Suprapubic skin (tissue), 4 donors: ENCODE data around the gene SLC13A1. TPM values are rescaled to one million over a fixed set of nuclear protein-coding genes. Genes with fewer than 3 reads are reported as not detected.

ENCODE experiments used
- DNase-seq, 2 donors: peaks; one replicate each; pipeline ENCODE4 v3.0.0-alpha.2; 2019; ENCODE audit warnings: low spot score in 2 of 2
- H3K27ac ChIP-seq: fragments of 200-600 bp; sonication (generic); one replicate; pipeline ENCODE4 v1.5.1; 2019
- H3K27me3 ChIP-seq: fragments of 200-600 bp; sonication (generic); one replicate; pipeline ENCODE4 v1.5.1; 2019
- H3K36me3 ChIP-seq: fragments of 200-600 bp; sonication (generic); one replicate; pipeline ENCODE4 v1.5.1; 2019
- H3K4me1 ChIP-seq: fragments of 200-600 bp; sonication (generic); one replicate; pipeline ENCODE4 v1.5.1; 2019
- H3K4me3 ChIP-seq: fragments of 200-600 bp; sonication (generic); one replicate; pipeline ENCODE4 v1.5.1; 2019; ENCODE audit warnings: mild to moderate bottlenecking
- H3K9me3 ChIP-seq: fragments of 200-600 bp; sonication (generic); one replicate; pipeline ENCODE4 v1.5.1; 2019
- EP300 ChIP-seq: sonication (generic); formaldehyde crosslinking; IDR thresholded peaks from one replicate; pipeline ENCODE4 v1.6.1; 2017; ENCODE audit warnings: antibody characterized with exemption
- POLR2A ChIP-seq, 2 donors: fragments of 450-650 bp; IDR thresholded peaks; one replicate each; pipeline ENCODE4 v1.6.1; 2017; ENCODE audit warnings: antibody characterized with exemption in 2 of 2, mild to moderate bottlenecking in 2 of 2, moderate library complexity in 2 of 2
- POLR2AphosphoS5 ChIP-seq, 3 donors: sonication (generic); formaldehyde crosslinking; IDR thresholded peaks; one replicate each; pipeline ENCODE4 v1.6.1; 2017; ENCODE audit warnings: antibody characterized with exemption in 3 of 3
- WGBS: methylation state at CpG from one replicate; pipeline ENCODE4 v1.1.5; 2018; 5-methylcytosine and 5-hydroxymethylcytosine counted together
- total RNA-seq, 4 donors: library from RNA; depleted of rRNA; stranded (reverse); fragments of >200 nt; gene quantifications; one replicate each; pipeline ENCODE4 v1.1.0, GENCODE V29; 2016
- TF ChIP-seq, protein P1 (sequence below), 2 donors: fragments of 200-600 bp in 1 of 2; fragments of 450-650 bp in 1 of 2; sonication (generic) in 1 of 2; IDR thresholded peaks; one replicate each; pipeline ENCODE4 v1.5.1; 2016 to 2019; ENCODE audit warnings: antibody characterized with exemption in 2 of 2, mild to moderate bottlenecking in 1 of 2, moderate library complexity in 1 of 2

The SLC13A1 gene
- total RNA-seq, 4 donors from 2014 or later = not detected

GRCh38 chr7:123210986-123211385 is 11.2 kb upstream of the SLC13A1 start:
- no peak overlapping the region for H3K27ac ChIP-seq
- H3K4me1 ChIP-seq = no peaks in the 10 kb centered on the region
- no peak for TF ChIP-seq EP300
- no peak for TF ChIP-seq POLR2AphosphoS5 (IDR thresholded peaks at IDR 0.05)
- TF ChIP-seq, protein P1, sequence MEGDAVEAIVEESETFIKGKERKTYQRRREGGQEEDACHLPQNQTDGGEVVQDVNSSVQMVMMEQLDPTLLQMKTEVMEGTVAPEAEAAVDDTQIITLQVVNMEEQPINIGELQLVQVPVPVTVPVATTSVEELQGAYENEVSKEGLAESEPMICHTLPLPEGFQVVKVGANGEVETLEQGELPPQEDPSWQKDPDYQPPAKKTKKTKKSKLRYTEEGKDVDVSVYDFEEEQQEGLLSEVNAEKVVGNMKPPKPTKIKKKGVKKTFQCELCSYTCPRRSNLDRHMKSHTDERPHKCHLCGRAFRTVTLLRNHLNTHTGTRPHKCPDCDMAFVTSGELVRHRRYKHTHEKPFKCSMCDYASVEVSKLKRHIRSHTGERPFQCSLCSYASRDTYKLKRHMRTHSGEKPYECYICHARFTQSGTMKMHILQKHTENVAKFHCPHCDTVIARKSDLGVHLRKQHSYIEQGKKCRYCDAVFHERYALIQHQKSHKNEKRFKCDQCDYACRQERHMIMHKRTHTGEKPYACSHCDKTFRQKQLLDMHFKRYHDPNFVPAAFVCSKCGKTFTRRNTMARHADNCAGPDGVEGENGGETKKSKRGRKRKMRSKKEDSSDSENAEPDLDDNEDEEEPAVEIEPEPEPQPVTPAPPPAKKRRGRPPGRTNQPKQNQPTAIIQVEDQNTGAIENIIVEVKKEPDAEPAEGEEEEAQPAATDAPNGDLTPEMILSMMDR (IDR thresholded peaks at IDR 0.05) = no peak
- TF ChIP-seq POLR2A (IDR thresholded peaks at IDR 0.05) = no peak
- no peaks in the 10 kb centered on the region for H3K27me3 ChIP-seq
- H3K36me3 ChIP-seq = no peaks in the 10 kb centered on the region
- no peak for DNase-seq
- no peaks in the 10 kb centered on the region for H3K9me3 ChIP-seq
- 74% methylated on average over 5 of the region's 5 CpGs for WGBS
- H3K4me3 ChIP-seq = no peak overlapping the region

- TF ChIP-seq EP300 (no peak), POLR2AphosphoS5 (IDR thresholded peaks at IDR 0.05) (no peak), POLR2A (IDR thresholded peaks at IDR 0.05) (no peak)
- TF ChIP-seq, protein P1 (IDR thresholded peaks at IDR 0.05) = no peak
- no peaks in the 10 kb centered on the region for H3K9me3 ChIP-seq
- no peak overlapping the region for H3K4me3 ChIP-seq
- no peaks in the 10 kb centered on the region for H3K36me3 ChIP-seq
- H3K27ac ChIP-seq = no peak overlapping the region
- WGBS = 54% methylated on average over 3 of the region's 3 CpGs
- H3K4me1 ChIP-seq = no peaks in the 10 kb centered on the region
- H3K27me3 ChIP-seq = no peaks in the 10 kb centered on the region
- DNase-seq = no peak
These were observed 10.0 kb upstream of the SLC13A1 start for GRCh38 chr7:123209786-123210185.

DNA sequence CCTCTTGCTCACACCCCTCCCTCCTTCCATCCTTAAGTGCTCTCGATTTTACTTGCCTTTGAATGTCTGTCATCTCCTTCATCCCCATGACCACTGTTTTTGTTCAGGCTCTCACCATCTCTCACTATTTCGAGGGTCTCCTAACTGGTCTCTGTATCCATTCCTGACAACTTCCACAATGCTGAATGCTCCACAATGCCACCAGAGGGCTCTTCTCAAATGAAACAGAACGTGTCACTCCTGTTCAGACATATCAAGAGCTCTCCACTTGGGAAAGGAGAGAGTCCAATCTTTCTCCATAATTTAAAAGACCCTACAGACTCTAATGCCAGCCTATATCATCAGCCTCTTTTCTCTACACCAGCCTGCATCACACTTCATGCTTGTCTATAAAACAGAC is 9.0 kb upstream of the SLC13A1 start:
- Histone ChIP-seq H3K4me1 (no peaks in the 10 kb centered on the region), H3K9me3 (no peaks in the 10 kb centered on the region), H3K27me3 (no peaks in the 10 kb centered on the region), H3K36me3 (no peaks in the 10 kb centered on the region), H3K27ac (no peak overlapping the region), H3K4me3 (no peak overlapping the region)
- 42% methylated on average over 3 of the region's 3 CpGs for WGBS
- TF ChIP-seq, protein P1 (IDR thresholded peaks at IDR 0.05) = no peak
- TF ChIP-seq POLR2A (IDR thresholded peaks at IDR 0.05) (no peak), POLR2AphosphoS5 (IDR thresholded peaks at IDR 0.05) (no peak), EP300 (no peak)
- DNase-seq = no peak

DNA sequence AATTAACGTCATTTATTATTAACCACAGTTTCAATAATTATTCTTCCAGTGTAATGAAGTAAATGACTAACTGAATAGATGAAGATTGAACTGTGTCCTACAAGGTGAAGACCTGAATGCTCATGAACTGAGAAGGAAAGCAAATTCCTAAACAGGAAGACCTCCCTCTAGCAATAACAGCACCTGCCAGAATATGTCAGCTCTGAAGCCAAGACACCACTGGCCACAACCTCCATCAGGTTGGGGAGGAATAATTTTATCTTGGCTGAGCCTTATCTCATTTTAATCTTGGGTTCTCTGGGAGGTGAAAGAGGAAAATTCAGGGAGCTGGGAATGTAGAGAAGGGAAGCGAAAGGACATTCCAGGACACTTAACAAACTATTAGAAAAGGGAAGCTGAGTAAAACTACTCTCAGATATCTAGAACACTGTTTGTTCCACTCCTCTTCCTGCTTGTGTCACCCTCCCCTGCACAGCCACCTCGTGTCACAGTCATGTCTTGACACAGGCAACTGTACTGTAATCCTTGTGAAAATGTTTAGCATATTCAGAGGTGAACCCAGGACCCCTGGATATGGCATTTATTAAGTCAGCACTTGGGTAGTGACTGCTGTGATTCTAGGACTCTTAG is 4.6 kb upstream of the SLC13A1 start:
- H3K9me3 ChIP-seq = no peaks in the 10 kb centered on the region
- H3K27ac ChIP-seq = no peak overlapping the region
- no peak for DNase-seq
- no peaks in the 10 kb centered on the region for H3K27me3 ChIP-seq
- TF ChIP-seq POLR2AphosphoS5 (IDR thresholded peaks at IDR 0.05) (no peak), POLR2A (IDR thresholded peaks at IDR 0.05) (no peak), EP300 (no peak)
- TF ChIP-seq, protein P1 (IDR thresholded peaks at IDR 0.05) = no peak
- H3K36me3 ChIP-seq = no peaks in the 10 kb centered on the region
- no peaks in the 10 kb centered on the region for H3K4me1 ChIP-seq
- 57% methylated on average over 3 of the region's 3 CpGs for WGBS
- H3K4me3 ChIP-seq = no peak overlapping the region

GRCh38 chr7:123201901-123202300 is 2.1 kb upstream of the SLC13A1 start:
- no peak for DNase-seq

More at GRCh38 chr7:123201901-123202300, 2.1 kb upstream of the SLC13A1 start:
- 46% methylated on average over 3 of the region's 3 CpGs for WGBS
- Histone ChIP-seq H3K4me1 (no peaks in the 10 kb centered on the region), H3K27me3 (no peaks in the 10 kb centered on the region), H3K4me3 (no peak overlapping the region), H3K36me3 (no peaks in the 10 kb centered on the region), H3K27ac (no peak overlapping the region), H3K9me3 (no peaks in the 10 kb centered on the region)
- TF ChIP-seq EP300 = no peak
- TF ChIP-seq POLR2AphosphoS5 (IDR thresholded peaks at IDR 0.05) = no peak
- no peak for TF ChIP-seq POLR2A (IDR thresholded peaks at IDR 0.05)
- TF ChIP-seq, protein P1 (IDR thresholded peaks at IDR 0.05) = no peak
